PC-9 (cell line): ENCODE data around the gene MMP12. TPM values are rescaled to one million over a fixed set of nuclear protein-coding genes. Genes with fewer than 3 reads are reported as not detected.

Experiments
- BruUV-seq: library from RNA; stranded (reverse); fragments of 400-500 nt; replicated peaks from 2 replicates; lab custom pipeline; 2021; lab: Mats Ljungman, UMichigan
- CTCF ChIA-PET: fragments of 300-600 bp; sonication (Branson Sonifier 250); formaldehyde crosslinking; loops from one replicate; lab custom pipeline; 2022; ENCODE audit warnings: antibody characterized with exemption; lab: Charles Lee
- POLR2A ChIA-PET: fragments of 300-600 bp; sonication (Branson Sonifier 250); formaldehyde crosslinking; loops from one replicate; lab custom pipeline; 2022; ENCODE audit warnings: antibody characterized with exemption; ENCODE audit not compliant: unreplicated experiment; lab: Charles Lee
- DNase-seq, 2 experiments: peaks; one replicate each; pipeline versions ENCODE4 v3.0.0 to v3.0.0-alpha.2; 2015 to 2022; ENCODE audit warnings: mixed read lengths in 1 of 2
- H2AFZ ChIP-seq: fragments of 200-600 bp; sonication (generic); 2 replicates; pipeline ENCODE4 v1.8.1; 2017; ENCODE audit warnings: antibody characterized with exemption
- H3F3A ChIP-seq: fragments of 200-600 bp; sonication (generic); 2 replicates; pipeline ENCODE4 v1.8.1; 2017; ENCODE audit warnings: antibody characterized with exemption, mild to moderate bottlenecking, low read depth; ENCODE audit not compliant: insufficient read depth
- H3K27ac ChIP-seq: fragments of 200-600 bp; sonication (generic); 2 replicates; pipeline ENCODE4 v1.6.1; 2016; ENCODE audit warnings: mixed run types
- H3K27me3 ChIP-seq: fragments of 200-600 bp; sonication (generic); 2 replicates; pipeline ENCODE4 v1.6.1; 2016; ENCODE audit warnings: low read depth, mixed run types; ENCODE audit not compliant: insufficient read depth
- H3K36me3 ChIP-seq: fragments of 200-600 bp; sonication (generic); 2 replicates; pipeline ENCODE4 v1.6.1; 2016; ENCODE audit warnings: low read depth, mixed run types
- H3K4me1 ChIP-seq: fragments of 200-600 bp; sonication (generic); replicated peaks from 2 replicates; pipeline ENCODE4 v1.6.1; 2016; ENCODE audit warnings: mixed run types; ENCODE audit not compliant: insufficient read depth
- H3K4me2 ChIP-seq: fragments of 200-600 bp; sonication (generic); 2 replicates; pipeline ENCODE4 v1.6.1; 2017; ENCODE audit warnings: mixed run types
- H3K4me3 ChIP-seq: fragments of 200-600 bp; sonication (generic); 2 replicates; pipeline ENCODE4 v1.6.1; 2016; ENCODE audit warnings: mixed run types
- H3K79me2 ChIP-seq: fragments of 200-600 bp; sonication (generic); 2 replicates; pipeline ENCODE4 v1.6.1; 2017; ENCODE audit warnings: low read depth, mixed run types
- H3K9me2 ChIP-seq: fragments of 200-600 bp; sonication (generic); 2 replicates; pipeline ENCODE4 v1.8.1; 2017; ENCODE audit warnings: mild to moderate bottlenecking; ENCODE audit not compliant: insufficient read depth
- H3K9me3 ChIP-seq: fragments of 200-600 bp; sonication (generic); 2 replicates; pipeline ENCODE4 v1.8.1; 2016; ENCODE audit warnings: low read depth; ENCODE audit not compliant: insufficient read depth
- H4K20me1 ChIP-seq: fragments of 200-600 bp; sonication (generic); 2 replicates; pipeline ENCODE4 v1.8.1; 2017; ENCODE audit not compliant: insufficient read depth
- EZH2 ChIP-seq: fragments of 200-600 bp; sonication (generic); IDR thresholded peaks from 2 replicates; pipeline ENCODE4 v1.8.0; 2017; ENCODE audit warnings: antibody characterized with exemption, low read depth
- intact Hi-C: fragments of 100-400 bp; cut with micrococcal nuclease; formaldehyde crosslinking; loops from one replicate; pipeline ENCODE4 v1.10.0; 2022; ENCODE audit not compliant: unreplicated experiment
- total RNA-seq: library from RNA; stranded (reverse); gene quantifications from 2 replicates; pipeline ENCODE4 v1.2.3, GENCODE V29; 2021
- TF ChIP-seq, protein P1 (sequence below): fragments of 200-600 bp; sonication (generic); conservative IDR thresholded peaks from 2 replicates; pipeline ENCODE4 v1.6.1; 2017; ENCODE audit warnings: mixed run types, antibody characterized with exemption, mild to moderate bottlenecking, moderate library complexity

MMP12 gene
- total RNA-seq, 1 experiment from 2014 or later: not detected

DNA sequence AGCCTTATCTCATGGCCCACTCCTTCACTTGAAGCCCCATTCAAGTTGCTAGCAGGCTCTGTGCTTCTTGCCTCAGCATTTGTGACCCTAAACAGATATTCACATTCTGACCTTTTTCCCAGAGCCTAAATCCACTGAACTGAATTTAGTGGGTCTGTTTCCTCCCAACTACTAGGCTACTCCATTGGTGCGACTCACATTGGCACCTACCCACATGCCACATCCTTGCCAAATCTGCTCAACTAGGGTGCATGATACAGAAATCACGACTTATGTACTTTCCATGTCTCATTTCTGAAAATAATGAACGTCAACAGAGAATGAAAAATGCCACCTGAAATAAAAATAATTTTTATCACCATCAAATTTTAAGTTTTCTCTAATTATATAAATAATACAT, 8.4 kb upstream of the MMP12 start:
- H3K9me2 ChIP-seq: no peaks in the 10 kb centered on the region; the same call in 1 of the 2 replicates
- no peaks in the 10 kb centered on the region for H3K79me2 ChIP-seq
- intact Hi-C loops: no loop called here
- ChIA-PET CTCF (interaction anchor here (0.5 kb wide), 1 partner anchor 280 kb away, joined by 13 read pairs; no protein-coding TSS in a partner anchor), POLR2A (no interaction called here)
- H3K4me3 ChIP-seq: no peak overlapping the region
- H4K20me1 ChIP-seq: no peaks in the 10 kb centered on the region
- H3K27me3 ChIP-seq: no peaks in the 10 kb centered on the region
- no peak overlapping the region for H3K4me2 ChIP-seq
- no TSS peak for BruUV-seq
- H3K4me1 ChIP-seq: no peaks in the 10 kb centered on the region
- 0 out of 2 replicates have a peak, but pooled peaks cover 5% of the 10 kb centered on the region for H3F3A ChIP-seq
- H2AFZ ChIP-seq: no peak overlapping the region
- no peaks in the 10 kb centered on the region for H3K9me3 ChIP-seq
- H3K27ac ChIP-seq: no peak overlapping the region
- TF ChIP-seq, protein P1, sequence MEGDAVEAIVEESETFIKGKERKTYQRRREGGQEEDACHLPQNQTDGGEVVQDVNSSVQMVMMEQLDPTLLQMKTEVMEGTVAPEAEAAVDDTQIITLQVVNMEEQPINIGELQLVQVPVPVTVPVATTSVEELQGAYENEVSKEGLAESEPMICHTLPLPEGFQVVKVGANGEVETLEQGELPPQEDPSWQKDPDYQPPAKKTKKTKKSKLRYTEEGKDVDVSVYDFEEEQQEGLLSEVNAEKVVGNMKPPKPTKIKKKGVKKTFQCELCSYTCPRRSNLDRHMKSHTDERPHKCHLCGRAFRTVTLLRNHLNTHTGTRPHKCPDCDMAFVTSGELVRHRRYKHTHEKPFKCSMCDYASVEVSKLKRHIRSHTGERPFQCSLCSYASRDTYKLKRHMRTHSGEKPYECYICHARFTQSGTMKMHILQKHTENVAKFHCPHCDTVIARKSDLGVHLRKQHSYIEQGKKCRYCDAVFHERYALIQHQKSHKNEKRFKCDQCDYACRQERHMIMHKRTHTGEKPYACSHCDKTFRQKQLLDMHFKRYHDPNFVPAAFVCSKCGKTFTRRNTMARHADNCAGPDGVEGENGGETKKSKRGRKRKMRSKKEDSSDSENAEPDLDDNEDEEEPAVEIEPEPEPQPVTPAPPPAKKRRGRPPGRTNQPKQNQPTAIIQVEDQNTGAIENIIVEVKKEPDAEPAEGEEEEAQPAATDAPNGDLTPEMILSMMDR: no peak
- no peak for TF ChIP-seq EZH2
- DNase-seq: no peak
- no peaks in the 10 kb centered on the region for H3K36me3 ChIP-seq

DNA sequence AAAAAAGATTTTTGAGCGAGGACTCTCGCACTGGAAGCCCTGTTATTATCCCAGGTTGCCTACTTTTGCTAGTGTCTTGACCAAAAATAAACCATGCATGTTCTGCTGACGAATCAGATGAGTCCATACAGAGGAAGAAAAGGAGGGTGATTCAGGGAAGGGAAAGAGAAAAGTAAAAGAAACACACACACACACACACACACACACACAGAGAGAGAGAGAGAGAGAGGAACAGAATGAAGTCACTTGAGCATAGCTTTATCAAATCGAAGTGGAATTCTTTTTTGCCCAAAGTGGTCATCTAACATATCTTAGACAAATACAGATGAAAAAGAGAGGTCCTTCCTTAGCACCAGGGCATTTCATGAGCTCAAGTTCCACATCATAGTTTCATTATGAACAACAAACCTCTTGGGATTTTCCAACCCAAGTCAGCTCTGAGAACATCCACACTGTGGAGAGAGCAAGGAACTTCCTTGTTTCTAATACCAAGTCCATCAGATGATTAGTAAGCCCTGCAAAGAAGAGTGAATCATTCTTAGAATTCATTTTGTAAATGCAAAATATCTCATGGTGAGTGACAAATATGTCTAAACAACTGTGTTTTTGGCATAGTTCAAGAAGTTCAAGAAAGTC, 7.7 kb upstream of the MMP12 start:
- H3K27me3 ChIP-seq: no peaks in the 10 kb centered on the region
- H3K79me2 ChIP-seq: no peaks in the 10 kb centered on the region
- H3K9me3 ChIP-seq: no peaks in the 10 kb centered on the region
- intact Hi-C loops: no loop called here
- no peak overlapping the region for H3K4me2 ChIP-seq
- 0 out of 2 replicates have a peak, but pooled peaks cover 5% of the 10 kb centered on the region for H3F3A ChIP-seq
- no peak overlapping the region for H2AFZ ChIP-seq
- BruUV-seq: no TSS peak
- no peaks in the 10 kb centered on the region for H4K20me1 ChIP-seq
- no peaks in the 10 kb centered on the region for H3K36me3 ChIP-seq
- CTCF ChIA-PET: interaction anchor here (0.5 kb wide), 1 partner anchor 279 kb away, joined by 13 read pairs; no protein-coding TSS in a partner anchor
- H3K4me1 ChIP-seq: no peaks in the 10 kb centered on the region
- no peaks in the 10 kb centered on the region for H3K9me2 ChIP-seq
- POLR2A ChIA-PET: interaction anchor here (0.5 kb wide), 1 partner anchor 328 kb away, joined by 4 read pairs; no protein-coding TSS in a partner anchor
- no peak overlapping the region for H3K4me3 ChIP-seq
- no peak overlapping the region for H3K27ac ChIP-seq
- TF ChIP-seq, protein P1: no peak
- no peak for DNase-seq

DNA sequence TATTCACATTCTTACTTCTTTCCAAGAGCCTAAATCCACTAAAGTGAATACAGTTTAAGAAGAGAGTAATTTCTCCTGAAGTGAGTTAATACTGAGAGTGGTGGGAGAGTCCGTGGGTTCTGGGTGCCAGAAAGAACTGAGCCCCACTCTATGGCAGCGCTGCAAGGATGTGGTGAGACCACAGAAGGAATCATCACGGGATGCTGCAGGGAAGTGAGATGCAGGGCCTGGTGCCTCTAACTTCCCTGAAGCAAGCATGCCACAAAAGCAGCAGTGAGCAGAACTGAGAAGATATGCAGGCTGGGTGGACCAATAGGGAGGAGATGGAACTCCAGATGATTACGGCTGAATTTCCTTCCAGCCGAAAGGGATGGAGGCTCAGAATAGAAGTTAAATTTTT, 5.0 kb upstream of the MMP12 start:
- Histone ChIP-seq H3K79me2 (no peaks in the 10 kb centered on the region), H3K36me3 (no peaks in the 10 kb centered on the region), H3K4me2 (no peak overlapping the region), H3K27ac (no peak overlapping the region), H3K4me1 (no peaks in the 10 kb centered on the region), H3K9me2 (no peaks in the 10 kb centered on the region), H2AFZ (no peak overlapping the region), H3K4me3 (no peak overlapping the region), H4K20me1 (no peaks in the 10 kb centered on the region), H3K9me3 (no peaks in the 10 kb centered on the region), H3K27me3 (no peaks in the 10 kb centered on the region), H3F3A (0 out of 2 replicates have a peak, but pooled peaks cover 5% of the 10 kb centered on the region)
- no peak for TF ChIP-seq EZH2
- TF ChIP-seq, protein P1: no peak
- intact Hi-C loops: no loop called here
- DNase-seq: no peak
- CTCF ChIA-PET: no interaction called here
- POLR2A ChIA-PET: no interaction called here
- BruUV-seq: no TSS peak
